HG03565 (cell line): Measurements from ENCODE around the gene DENND1B.

Source experiments
- ATAC-seq: cut with Tn5 transposase; IDR thresholded peaks from one replicate; pipeline ENCODE4 v1.9.1; 2021; ENCODE audit warnings: mild to moderate bottlenecking, moderate library complexity; ENCODE audit not compliant: unreplicated experiment

DENND1B gene

DNA sequence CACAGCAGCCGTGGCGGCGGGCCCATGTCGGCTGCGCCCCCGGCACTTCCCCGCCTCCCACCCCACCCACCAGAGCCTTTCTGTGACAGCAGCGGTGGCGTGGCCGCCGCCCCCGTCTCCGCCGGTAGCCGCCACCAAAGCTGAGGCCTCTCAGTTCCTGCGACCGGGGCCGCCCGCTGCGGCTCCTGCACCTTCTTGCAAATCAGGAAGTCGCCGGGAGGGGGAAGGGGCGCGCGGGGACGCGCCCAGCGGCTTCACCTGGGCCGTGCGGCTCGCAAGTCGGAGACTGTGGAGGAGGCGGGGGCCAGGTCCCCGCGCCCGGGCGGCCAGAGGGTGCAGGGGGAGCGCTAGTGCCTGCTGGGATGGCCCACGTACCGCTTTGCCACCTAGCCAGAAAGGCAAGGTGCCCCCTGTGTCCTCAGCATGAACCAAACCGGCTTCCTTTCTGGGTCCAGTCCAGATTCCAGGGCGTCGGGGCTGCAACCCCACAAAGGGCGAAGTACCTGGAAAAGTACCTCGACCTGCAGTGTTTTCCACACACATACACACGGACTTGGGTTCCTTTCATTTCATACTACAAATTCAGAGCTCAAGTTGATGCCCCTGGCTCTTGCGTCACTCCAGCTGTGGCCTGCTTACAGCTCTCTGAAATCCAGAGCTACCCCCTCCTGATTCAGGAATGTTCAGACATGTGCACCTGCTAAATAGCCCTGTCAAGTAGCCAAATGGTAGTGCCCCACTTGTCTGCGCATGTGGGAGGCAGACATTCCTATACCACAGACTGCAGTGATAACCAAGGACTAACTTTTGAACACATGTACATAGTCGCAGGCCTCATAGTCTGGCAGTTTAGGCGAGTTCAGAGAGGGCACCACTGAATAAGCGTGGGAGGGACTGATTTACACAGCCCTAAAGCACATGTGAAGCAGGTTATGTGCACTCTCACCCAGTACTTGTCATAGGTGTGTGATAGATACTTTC lies at the start of gene DENND1B:
DENND1B (minus strand) TSS at position 199 of the 981 bp plus-strand sequence. CDS start 325 bp downstream, outside the sequence.
- peak; percentile 50 for ATAC-seq

GRCh38 chr1:197814306-197814705 lies 39.0 kb upstream of the DENND1B start:
- ATAC-seq: no peak

GRCh38 chr1:197813741-197814140 lies 38.5 kb upstream of the DENND1B start:
- ATAC-seq: no peak

GRCh38 chr1:197811769-197812168 lies 36.5 kb upstream of the DENND1B start:
- ATAC-seq: no peak

DNA sequence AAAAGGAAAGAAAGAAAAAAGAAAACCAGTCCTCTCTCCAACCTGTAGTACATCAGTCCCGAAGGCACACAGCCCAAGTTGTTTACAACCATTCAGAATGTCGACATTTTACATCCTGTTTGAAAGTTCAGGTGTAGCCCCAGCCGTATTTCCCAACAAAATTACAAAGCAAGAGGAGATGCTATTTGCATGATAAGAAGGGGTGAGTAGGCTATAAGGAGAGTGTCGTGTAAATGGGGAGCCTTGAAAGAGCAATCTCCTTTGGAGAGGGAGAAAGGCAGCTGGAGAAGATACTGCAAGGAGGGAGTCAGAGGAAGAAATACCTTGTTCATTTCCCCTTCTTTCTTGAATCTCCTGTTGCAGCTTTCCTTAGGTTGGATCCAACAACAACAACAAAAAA lies 35.5 kb upstream of the DENND1B start:
- no peak for ATAC-seq

DNA sequence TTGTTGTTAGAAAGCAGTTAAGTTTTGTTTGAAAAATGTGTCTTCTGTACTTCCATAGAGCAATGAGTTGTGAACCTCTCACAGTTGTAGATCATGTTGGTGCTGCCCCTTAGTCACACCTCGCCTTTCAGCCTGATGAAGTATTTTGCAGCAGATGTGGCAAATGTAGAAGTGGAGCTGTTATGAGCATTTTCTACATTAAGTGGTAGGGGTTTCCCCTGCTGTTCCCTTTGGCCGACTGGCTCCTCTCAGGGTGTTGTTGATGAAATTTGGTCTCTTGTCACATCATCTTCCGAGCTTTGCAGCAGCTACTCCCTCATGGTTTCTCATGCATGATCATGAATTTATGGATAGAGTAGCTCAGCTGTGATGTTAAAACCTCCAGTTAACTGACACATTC lies 33.6 kb upstream of the DENND1B start:
- peak; percentile 35 for ATAC-seq

DNA sequence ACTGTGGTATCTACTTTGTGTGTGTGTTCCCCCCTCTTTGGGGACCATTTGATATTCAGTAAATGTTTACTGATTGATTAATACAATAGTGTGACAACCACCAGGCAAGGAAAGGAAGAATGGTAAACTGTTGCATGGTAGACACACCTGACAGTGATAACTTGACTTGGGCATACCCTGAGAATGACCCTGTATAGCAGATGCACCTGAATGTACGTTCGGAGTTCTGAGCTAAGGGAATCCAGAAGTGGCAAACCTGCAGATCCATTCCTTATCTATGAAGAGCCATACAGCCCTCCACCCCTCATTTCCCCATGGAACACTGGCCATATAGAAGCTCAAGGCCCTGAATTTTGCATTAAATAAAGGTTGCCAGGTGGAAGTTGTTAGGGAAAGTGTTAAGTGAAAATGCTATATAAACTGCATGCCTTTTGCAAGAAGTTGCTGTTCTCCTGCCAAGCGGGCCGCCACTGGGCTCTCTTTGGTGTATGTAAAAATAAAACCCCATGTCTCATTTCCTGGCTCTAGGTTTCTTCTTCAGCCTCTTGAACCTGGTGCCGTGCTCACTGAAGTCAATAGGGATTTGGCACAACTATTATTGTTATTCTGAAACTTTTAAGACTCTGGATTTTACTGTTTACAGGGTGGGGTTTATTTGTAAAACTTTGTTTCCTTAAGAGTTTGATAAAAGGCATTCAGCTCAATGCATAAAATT lies 32.6 kb upstream of the DENND1B start:
- ATAC-seq: no peak

- ATAC-seq: peak; percentile 76
Measured at GRCh38 chr1:197807216-197807615, 31.9 kb upstream of the DENND1B start.

GRCh38 chr1:197806718-197807117 lies 31.4 kb upstream of the DENND1B start:
- ATAC-seq: peak; percentile 15

GRCh38 chr1:197801684-197802083 lies 26.4 kb upstream of the DENND1B start:
- no peak for ATAC-seq

DNA sequence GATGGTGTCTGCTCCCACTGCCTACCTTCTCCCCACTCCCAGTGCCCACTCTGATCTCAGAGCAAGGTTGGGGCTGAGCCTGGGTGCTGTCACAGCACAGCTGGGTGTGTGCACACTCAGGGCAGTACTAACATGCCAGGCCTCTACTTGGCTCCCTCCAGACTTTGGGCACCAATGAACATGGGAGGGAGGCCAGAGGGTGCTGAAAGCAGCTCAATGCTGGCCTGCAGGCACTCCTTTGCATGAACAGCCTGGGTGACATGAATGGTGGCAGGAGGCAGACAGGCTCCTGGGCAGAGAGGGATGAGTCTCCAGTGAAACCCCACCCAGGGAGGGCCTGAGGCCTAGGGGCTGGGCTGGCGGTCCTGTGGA lies 25.8 kb upstream of the DENND1B start:
- no peak for ATAC-seq

GRCh38 chr1:197800379-197801110 lies 25.3 kb upstream of the DENND1B start:
- ATAC-seq: no peak

- ATAC-seq: no peak
Measured at GRCh38 chr1:197799271-197799670, 24.0 kb upstream of the DENND1B start.

DNA sequence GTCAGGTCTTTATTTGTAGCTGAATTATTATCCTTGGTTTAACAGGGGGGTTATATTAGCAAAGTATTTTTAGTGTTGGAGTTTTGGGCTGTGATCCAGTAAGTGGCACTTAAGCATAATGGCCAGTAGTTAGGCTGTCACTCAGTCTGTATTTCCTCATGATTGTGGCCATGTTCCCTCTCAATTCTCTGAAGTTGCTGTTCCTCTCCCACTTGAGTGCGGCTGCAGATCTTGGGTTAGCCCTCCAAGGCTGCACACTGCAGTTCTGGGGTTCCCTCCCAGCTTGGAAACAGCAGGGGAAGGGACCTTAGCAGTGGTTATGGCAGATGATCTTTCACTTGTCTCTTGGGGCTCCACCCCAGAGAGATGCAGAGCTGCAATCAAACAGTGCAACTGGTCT lies 23.2 kb upstream of the DENND1B start:
- ATAC-seq: no peak

DNA sequence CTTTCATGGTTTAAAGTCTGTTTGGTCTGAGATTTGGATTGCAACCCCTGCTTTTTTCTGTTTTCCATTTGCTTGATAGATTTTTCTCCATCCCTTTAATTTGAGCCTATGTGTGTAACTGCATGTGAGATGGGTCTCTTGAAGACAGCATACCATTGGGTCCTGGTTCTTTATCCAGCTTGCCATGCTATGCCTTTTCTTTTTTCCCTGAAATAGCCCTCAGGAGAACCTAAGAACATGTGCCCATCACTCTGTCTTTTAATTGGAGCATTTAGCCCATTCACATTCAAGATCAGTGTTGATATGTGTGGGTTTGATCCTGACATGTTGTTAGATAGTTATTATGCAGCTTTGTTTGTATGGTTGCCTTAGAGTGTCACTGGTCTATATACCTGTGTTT lies 21.7 kb upstream of the DENND1B start:
- no peak for ATAC-seq

- no peak for ATAC-seq
Measured at GRCh38 chr1:197788741-197789739, 13.8 kb upstream of the DENND1B start.

DNA sequence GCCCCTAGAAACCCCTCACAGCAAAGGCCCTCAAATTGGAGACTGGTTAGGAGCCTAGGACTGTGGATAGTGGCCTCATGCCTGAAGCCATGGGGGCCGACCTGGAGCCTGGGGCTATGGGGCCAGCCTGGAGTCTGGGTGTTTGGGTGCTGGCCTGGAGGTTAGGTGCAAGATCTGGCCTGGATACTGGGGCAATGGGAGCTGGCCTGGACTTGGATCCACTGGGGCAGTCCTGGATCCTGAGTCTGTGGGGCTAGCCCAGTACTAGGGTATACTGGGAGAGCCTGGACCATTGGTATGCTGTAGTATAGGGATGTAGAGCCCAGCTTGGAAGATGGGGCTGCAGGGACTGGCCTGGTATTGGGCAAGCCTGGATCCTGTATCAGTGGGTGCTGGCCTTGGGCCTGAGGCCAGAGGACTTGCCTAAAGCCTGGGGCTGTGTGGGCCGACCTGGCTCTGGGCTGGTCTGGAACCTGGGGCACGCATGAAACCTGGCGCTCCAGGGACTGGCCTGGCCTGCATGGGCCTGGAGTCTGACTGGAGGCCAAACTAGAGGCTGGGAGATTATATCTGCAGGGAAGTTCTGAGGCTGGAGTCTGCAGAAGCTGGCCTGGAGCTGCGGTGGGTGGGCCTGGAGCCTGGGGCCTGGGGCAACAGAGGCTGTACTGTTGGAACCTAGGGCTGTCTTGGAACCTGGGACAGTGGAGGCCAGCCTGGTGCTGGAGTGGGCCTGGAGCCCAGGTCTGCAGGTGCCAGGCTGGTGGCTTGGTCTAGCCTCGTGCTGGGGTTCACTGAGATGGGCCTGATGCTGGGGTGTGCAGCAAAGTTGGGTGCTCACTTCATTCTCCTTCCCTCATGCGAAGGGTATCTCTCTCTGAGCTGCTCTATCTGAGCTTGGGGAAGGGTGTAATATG lies 12.6 kb upstream of the DENND1B start:
- no peak for ATAC-seq

DNA sequence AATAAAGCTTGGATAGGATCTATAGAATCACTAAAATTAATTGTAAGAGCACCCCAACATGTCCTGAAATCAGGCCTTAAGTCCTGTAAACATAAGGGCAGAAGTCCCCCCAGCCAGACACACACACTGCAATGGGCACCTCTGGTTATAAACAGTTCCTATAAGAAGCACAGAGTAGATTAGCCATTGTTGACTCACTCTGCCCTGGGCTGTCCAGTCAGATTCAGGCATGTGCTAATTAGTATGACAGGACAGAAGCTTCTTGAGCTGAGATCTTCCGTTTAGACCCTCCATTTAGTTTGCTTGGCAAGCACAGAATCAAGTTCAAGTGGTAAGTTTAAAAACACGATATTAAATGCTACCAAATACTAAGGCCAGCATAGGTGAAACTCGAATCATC lies 11.8 kb upstream of the DENND1B start:
- ATAC-seq: no peak

DNA sequence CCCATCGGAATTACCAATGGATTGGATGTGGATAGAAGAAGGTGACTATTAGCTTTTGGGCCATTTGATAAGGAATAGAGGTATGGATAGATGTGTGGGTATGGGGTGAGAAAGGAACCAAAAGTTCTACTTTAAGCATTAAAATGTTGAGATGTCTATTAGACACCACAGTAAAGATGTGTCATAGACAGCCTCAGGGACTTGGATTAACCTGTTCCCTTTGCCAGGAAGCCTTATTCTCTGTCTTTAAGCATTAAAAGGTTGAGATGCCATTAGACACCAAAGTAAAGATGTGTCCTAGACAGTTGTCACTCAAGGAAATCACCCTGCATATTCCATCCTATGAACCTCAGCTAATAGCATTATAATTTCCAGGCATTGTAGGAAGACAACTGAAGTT lies 11.0 kb upstream of the DENND1B start:
- no peak for ATAC-seq
